Activated CD8-positive, alpha-beta memory T cell treated with anti-CD3 and anti-CD28 coated beads, Interleukin-2, amount 50 U/mL, for 24 hours (primary cell): ENCODE results near the gene SPATS2L.

Experiments used
- DNase-seq: peaks from one replicate; pipeline ENCODE4 v3.0.0-alpha.2; 2020; ENCODE audit errors: extremely low read depth

The SPATS2L gene

DNA sequence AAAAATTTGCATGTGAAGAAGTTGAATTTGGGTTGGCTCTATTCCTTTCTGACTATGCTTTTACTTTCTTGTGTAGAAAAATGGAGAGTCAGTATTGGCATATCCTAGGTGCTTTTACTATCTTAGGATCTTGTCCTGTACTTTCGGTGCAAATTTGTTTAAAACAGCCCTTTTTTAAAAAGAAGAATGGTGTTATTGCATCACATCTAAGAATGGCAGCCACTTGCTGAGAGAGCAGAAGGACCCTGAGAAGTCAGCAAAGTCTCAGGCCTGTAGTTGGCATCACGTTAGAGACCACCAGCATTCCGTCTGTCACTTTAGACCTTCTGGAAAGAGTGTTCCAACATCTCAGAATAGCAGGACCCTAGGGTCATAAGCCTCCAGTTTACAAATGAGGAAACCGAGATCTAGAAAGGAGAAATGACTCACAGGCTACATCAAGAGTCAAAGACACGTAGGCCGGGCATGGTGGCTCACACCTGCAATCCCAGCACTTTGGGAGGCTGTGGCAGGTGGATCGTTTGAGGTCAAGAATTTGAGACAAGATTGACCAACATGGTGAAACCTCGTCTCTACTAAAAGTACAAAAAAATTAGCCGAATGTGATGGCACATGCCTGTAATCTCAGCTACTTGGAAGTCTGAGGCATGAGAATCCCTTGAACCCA, 42.5 kb downstream of the SPATS2L start:
- DNase-seq: no peak

GRCh38 chr2:200349868-200350267, 43.4 kb downstream of the SPATS2L start:
- DNase-seq: no peak

GRCh38 chr2:200350850-200351285, 44.4 kb downstream of the SPATS2L start:
- no peak for DNase-seq

GRCh38 chr2:200351815-200352214, 45.3 kb downstream of the SPATS2L start:
- DNase-seq: no peak

DNA sequence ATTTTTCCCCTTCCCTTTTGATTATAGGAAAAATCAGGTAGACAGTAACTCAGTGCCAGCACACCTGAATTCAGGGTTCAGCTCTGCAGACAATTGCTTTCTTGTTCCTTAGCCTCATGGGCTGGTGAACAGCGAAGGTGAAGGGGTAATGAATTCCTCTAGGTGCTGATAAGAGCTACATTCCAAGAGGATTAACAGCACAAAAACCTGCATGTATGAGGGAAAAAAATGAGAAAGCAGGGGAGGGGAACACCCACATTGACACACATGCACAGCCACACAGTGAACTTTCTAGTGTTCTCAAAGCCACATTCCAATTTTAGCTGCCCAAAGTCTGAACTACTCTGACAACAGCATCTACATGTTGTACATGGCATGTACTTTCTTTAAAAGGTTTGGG, 46.1 kb downstream of the SPATS2L start:
- no peak for DNase-seq

DNA sequence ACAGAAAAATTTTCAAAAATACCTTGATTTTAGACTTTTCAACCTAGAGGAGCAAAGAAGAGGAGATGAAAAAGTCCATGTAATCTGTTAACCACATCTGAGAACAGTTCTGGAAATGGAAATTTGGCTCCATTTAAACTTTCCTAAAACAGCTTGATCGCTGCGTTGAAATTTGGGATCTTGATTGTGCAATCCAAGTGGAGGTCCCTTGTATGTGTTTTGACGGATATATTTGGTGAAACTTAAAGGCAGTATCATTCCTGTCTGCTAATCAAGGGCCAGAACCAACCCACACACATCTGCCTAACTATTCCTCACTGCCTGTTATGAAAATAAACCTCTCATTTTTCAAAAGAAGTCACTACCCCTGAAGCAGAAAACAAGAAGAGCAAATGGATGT, 46.6 kb downstream of the SPATS2L start:
- DNase-seq: no peak

GRCh38 chr2:200353874-200354273, 47.4 kb downstream of the SPATS2L start:
- DNase-seq: no peak

- DNase-seq: no peak
These were observed 48.6 kb downstream of the SPATS2L start for GRCh38 chr2:200354833-200355751.

DNA sequence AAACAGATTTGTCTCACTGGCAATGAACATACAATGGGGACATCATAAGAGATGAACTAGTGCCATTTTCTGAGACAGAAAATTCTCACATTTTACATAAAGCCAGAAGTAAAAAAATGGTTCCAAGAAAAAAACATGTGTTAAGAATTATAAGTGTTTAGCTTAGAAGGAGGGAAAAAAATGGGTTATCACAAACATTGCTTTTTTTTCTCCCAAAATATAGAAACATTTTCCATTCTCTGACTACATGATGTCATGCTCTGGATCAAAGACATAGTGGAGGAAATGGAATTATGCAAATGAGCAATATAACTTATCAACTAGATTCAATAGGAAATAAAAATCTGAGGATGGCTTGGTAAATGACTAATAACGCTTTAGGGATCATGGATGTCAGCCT, 49.8 kb downstream of the SPATS2L start:
- DNase-seq: no peak

DNA sequence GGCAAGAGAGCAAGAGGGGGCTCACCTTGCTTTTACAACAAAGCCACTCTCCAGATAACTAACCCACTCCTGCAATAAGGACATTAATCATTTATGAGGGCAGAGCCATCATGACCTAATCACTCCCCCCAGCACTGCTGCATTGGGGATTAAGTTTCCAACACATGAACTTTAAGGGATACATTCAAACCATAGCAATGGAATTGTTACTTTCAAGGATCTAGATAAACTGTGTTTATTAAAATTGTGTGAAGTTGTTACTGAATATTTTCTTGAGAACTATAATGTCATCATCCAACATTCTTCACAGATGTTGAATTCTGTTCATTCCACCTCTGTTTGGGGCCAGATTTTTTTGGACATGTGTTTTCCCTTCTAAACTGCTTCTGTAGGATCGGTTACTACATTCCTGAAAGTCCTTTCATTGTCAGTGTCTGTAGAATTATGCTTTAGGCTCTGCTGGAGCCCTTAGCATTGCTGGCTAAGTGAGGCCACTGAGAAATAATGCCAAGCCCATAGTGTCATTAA, 50.4 kb downstream of the SPATS2L start:
- DNase-seq: no peak

GRCh38 chr2:200357845-200358244, 51.4 kb downstream of the SPATS2L start:
- no peak for DNase-seq

DNA sequence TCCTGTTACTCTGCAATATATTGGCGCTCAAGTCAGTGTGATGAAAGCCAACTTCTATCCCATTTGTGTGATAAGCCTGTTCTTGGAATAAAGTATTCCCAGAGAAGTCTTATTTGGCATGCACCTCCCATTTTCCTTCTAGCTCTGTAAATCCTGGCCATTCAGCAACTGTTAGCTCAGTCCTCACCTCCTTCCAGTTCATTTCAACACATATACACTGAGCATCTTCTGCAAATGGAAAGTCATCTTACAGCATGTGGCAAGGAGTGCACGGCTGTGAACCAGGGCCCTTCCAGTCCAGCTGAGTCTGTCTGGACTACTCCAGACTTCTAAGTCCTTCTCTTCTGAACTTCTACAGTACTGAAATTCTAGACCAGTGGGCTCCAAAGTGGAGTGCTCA, 53.1 kb downstream of the SPATS2L start:
- DNase-seq: no peak

GRCh38 chr2:200360364-200360763, 53.9 kb downstream of the SPATS2L start:
- no peak for DNase-seq

GRCh38 chr2:200362202-200362917, 55.9 kb downstream of the SPATS2L start:
- no peak for DNase-seq

DNA sequence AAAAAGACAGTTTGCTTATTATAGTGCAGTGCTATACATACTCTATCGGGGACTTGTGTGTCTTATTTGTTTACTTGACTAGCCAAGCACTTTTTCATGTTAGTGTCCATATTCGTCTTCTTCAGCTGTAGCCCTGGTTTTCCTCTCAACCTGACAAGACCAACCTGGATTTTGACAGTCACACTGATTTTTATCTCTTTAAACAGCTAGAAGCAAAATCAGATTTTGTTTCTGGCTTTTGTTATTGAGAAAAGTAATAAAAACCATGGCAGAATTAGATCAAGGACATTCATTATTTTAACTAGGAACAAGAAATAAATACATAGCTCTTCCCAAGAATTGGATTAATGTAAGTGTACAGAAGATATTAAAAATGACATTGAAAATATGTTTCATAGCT, 56.8 kb downstream of the SPATS2L start:
- DNase-seq: no peak

DNA sequence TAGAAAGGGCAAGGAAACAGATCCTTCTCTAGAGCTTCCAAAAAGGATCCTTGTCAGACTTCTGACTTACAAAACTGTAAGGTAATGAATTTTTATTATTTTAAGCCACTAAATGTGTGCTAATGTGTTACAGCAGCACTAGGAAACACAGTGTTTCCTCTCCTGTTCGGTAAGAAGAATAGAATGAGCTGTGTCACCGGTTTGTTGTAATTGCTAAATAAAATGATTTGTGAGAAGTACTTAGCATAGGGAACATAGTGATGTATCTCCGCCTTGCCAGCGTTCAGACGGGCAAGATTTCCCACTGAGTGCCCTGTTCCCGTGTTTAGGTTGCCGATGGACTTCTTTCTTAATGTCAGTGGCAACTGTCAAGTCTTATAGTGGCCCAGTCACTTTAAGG, 57.6 kb downstream of the SPATS2L start:
- no peak for DNase-seq

GRCh38 chr2:200364620-200365019, 58.1 kb downstream of the SPATS2L start:
- DNase-seq: no peak

- DNase-seq: no peak
These were observed 58.7 kb downstream of the SPATS2L start for GRCh38 chr2:200365209-200365608.

GRCh38 chr2:200367155-200367554, 60.7 kb downstream of the SPATS2L start:
- DNase-seq: no peak

- DNase-seq: no peak
These were observed 63.4 kb downstream of the SPATS2L start for GRCh38 chr2:200369886-200370285.

DNA sequence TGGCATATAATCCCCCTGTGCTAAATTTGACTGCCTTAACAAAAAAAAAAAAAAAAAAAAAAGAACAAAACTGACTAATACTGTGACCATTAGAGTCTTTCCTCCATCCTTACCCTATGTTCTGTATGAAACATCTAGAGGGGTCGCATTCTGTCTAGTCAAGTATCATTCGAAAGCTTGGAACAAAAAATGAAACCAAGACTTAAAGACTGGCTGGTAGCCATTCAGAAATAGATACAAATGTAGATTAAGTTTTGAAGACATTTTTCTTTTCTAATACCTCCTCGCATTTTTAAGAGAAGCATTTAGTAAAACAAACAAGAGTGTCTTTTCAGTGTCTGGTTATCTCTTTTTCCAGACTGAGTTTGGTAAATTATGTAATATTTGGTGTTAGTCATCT, 66.7 kb downstream of the SPATS2L start:
- no peak for DNase-seq

DNA sequence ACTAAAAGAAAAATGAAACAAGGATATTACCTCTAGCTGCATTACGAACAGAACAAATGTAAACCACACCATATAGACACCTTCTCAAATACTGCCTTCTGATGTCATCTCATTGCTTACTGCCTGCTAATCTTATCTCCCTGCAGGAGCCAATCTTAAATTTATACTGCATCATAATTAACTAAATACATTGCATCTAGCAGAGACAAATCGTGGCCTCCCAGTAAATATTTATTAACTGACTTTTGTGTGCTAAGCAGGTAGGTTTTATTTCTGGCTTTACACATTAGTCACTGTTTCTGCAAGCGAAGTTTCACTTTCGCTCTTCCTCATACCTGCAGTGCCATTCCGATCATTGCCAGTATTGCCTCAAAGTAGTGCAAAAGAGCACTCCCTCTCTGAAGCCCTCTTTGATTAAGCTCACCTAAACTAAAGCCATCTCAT, 67.5 kb downstream of the SPATS2L start:
- DNase-seq: no peak
